ENCODE measurements around the gene GJD3. TPM values are rescaled to one million over a fixed set of nuclear protein-coding genes. Genes with fewer than 3 reads are reported as not detected.
"Not testable (repeated sequence)": the region's sequence is repeated elsewhere in the genome, so short reads cannot be mapped to it uniquely, and the experiment has no call there.

Gene GJD3
- total RNA-seq, 4 donors from 2014 or later: 0.98 to 1.2 TPM; not detected in 2

- Histone ChIP-seq H3K27me3 (no peaks in the 10 kb centered on the region), H3K9me3 (no peaks in the 10 kb centered on the region), H3K36me3 (no peaks in the 10 kb centered on the region), H3K27ac (no peak overlapping the region), H3K4me3 (no peak overlapping the region), H3K4me1 (no peaks in the 10 kb centered on the region)
- in situ Hi-C loops (cut with MboI; ENCODE audit: low sequenced_read_pairs in 4 of 4) (loop anchor here in 1 of 4 donors (25.0 kb wide), 1 partner anchor 163 kb away; the partner anchor contains the start of gene WIPF2), intact Hi-C loops (cut with DNase I; ENCODE audit: low total_unique reads) (no loop called here)
- TF ChIP-seq CTCF (IDR thresholded peaks at IDR 0.05 in 4 of 5, conservative IDR thresholded peaks at IDR 0.05 in 1 of 5) (no peak), POLR2A (IDR thresholded peaks at IDR 0.05) (no peak)
- DNase-seq: no peak
- no peak for ATAC-seq
Observed at GRCh38 chr17:40374821-40375498, 10.4 kb upstream of the GJD3 start.

- DNase-seq (no peak), ATAC-seq (no peak)
- Histone ChIP-seq H3K4me3 (no peak overlapping the region), H3K4me1 (no peaks in the 10 kb centered on the region), H3K27ac (no peak overlapping the region), H3K9me3 (no peaks in the 10 kb centered on the region), H3K36me3 (no peaks in the 10 kb centered on the region), H3K27me3 (no peaks in the 10 kb centered on the region)
- no peak for TF ChIP-seq POLR2A (IDR thresholded peaks at IDR 0.05)
- TF ChIP-seq CTCF (IDR thresholded peaks at IDR 0.05 in 4 of 5, conservative IDR thresholded peaks at IDR 0.05 in 1 of 5): no peak
- intact Hi-C loops (cut with DNase I; ENCODE audit: low total_unique reads): no loop called here
- in situ Hi-C loops (cut with MboI; ENCODE audit: low sequenced_read_pairs in 4 of 4): loop anchor here in 1 of 4 donors (25.0 kb wide), 1 partner anchor 162 kb away; the partner anchor contains the start of gene WIPF2
Observed at GRCh38 chr17:40373999-40374398, 9.5 kb upstream of the GJD3 start.

GRCh38 chr17:40373324-40373723 lies 8.8 kb upstream of the GJD3 start:
- Histone ChIP-seq H3K4me1 (no peaks in the 10 kb centered on the region), H3K9me3 (no peaks in the 10 kb centered on the region), H3K36me3 (no peaks in the 10 kb centered on the region), H3K4me3 (no peak overlapping the region), H3K27me3 (no peaks in the 10 kb centered on the region), H3K27ac (no peak overlapping the region)
- in situ Hi-C loops (cut with MboI; ENCODE audit: low sequenced_read_pairs in 4 of 4): loop anchor here in 1 of 4 donors (25.0 kb wide), 1 partner anchor 161 kb away; the partner anchor contains the start of gene WIPF2
- intact Hi-C loops (cut with DNase I; ENCODE audit: low total_unique reads): no loop called here
- DNase-seq (no peak), ATAC-seq (no peak)
- TF ChIP-seq CTCF (IDR thresholded peaks at IDR 0.05 in 4 of 5, conservative IDR thresholded peaks at IDR 0.05 in 1 of 5) (no peak), POLR2A (IDR thresholded peaks at IDR 0.05) (no peak)

GRCh38 chr17:40372644-40373043 lies 8.1 kb upstream of the GJD3 start:
- ATAC-seq; H3K36me3 ChIP-seq; H3K27ac ChIP-seq; H3K4me3 ChIP-seq; intact Hi-C loops (cut with DNase I; ENCODE audit: low total_unique reads); H3K27me3 ChIP-seq; DNase-seq; H3K4me1 ChIP-seq; H3K9me3 ChIP-seq: not testable (repeated sequence)
- in situ Hi-C loops (cut with MboI; ENCODE audit: low sequenced_read_pairs in 4 of 4): loop anchor here in 1 of 4 donors (25.0 kb wide), 1 partner anchor 160 kb away; the partner anchor contains the start of gene WIPF2

- TF ChIP-seq CTCF (IDR thresholded peaks at IDR 0.05 in 4 of 5, conservative IDR thresholded peaks at IDR 0.05 in 1 of 5): no peak
- TF ChIP-seq POLR2A (IDR thresholded peaks at IDR 0.05): no peak
- in situ Hi-C loops (cut with MboI; ENCODE audit: low sequenced_read_pairs in 4 of 4): loop anchor here in 1 of 4 donors (25.0 kb wide), 1 partner anchor 160 kb away; the partner anchor contains the start of gene WIPF2
Observed at GRCh38 chr17:40372031-40372430, 7.5 kb upstream of the GJD3 start.

More at GRCh38 chr17:40372031-40372430, 7.5 kb upstream of the GJD3 start:
- DNase-seq (no peak), ATAC-seq (no peak)
- no peaks in the 10 kb centered on the region for H3K27me3 ChIP-seq
- intact Hi-C loops (cut with DNase I; ENCODE audit: low total_unique reads): no loop called here
- no peaks in the 10 kb centered on the region for H3K4me1 ChIP-seq
- H3K27ac ChIP-seq: no peak overlapping the region
- H3K4me3 ChIP-seq: no peak overlapping the region
- H3K36me3 ChIP-seq: no peaks in the 10 kb centered on the region
- no peaks in the 10 kb centered on the region for H3K9me3 ChIP-seq
